ENCODE results near the gene PRCP. TPM values are rescaled to one million over a fixed set of nuclear protein-coding genes. Genes with fewer than 3 reads are reported as not detected.
"Not testable (repeated sequence)": the region's sequence is repeated elsewhere in the genome, so short reads cannot be mapped to it uniquely, and the experiment has no call there.

The PRCP gene
- total RNA-seq, 1 donor from 2014 or later: 71.0 TPM

DNA sequence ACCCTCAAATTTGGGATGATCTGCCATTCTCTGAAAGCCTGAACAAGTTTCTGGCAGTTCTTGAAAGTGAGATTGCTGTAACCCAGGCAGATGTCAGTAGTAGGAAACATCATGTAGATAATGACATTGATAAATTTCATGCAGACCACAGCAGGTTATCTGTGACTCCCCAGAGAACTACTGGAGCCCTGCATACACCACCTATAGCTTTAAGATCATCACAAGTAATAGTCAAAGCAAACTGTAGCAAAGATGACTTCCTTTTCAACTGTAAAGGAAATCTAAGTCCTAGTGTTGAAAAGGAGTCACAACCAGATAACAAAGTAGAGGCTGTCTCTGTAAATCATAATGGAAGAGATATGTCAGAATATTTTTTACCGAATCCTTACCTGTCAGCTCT is 32.3 kb upstream of the PRCP start:
- H3K36me3 ChIP-seq (ENCODE audit: control insufficient read depth in 3 of 3, insufficient read depth in 3 of 3, low read length in 3 of 3): no peaks in the 10 kb centered on the region
- no peaks in the 10 kb centered on the region for H3K4me1 ChIP-seq (ENCODE audit: control insufficient read depth in 3 of 3, insufficient read depth in 3 of 3, low read length in 3 of 3)
- H3K9ac ChIP-seq (ENCODE audit: low read depth in 1 of 3, low read length in 3 of 3): no peak overlapping the region
- H3K27me3 ChIP-seq (ENCODE audit: control insufficient read depth in 3 of 3, insufficient read depth in 3 of 3, low read length in 3 of 3): no peaks in the 10 kb centered on the region
- H3K4me3 ChIP-seq (ENCODE audit: low read length in 3 of 3): no peak overlapping the region
- H3K27ac ChIP-seq (ENCODE audit: low read depth, low read length): no peak overlapping the region
- H3K9me3 ChIP-seq (ENCODE audit: control insufficient read depth in 3 of 3, low read length in 3 of 3): no peaks in the 10 kb centered on the region

DNA sequence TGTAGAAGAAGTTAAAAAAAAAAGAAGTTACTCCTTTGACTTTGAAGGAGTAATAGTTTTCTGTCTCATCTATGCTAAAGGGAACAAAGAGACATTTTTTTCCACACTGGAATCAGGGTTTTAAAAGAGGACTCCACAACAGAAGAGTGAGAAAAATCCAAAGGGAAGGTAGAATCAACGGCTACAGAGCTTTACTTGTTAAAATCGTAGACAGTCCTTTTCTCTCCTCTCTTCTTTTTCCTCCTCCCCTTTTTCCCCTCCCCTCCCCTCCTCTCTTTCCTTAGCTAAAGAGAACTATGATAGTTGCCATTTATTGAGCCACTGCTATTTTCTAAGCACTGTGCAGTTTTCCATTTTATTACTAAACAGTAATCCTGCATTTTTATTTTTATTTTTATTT is 30.5 kb upstream of the PRCP start:
- no peaks in the 10 kb centered on the region for H3K4me1 ChIP-seq (ENCODE audit: control insufficient read depth in 3 of 3, insufficient read depth in 3 of 3, low read length in 3 of 3)
- no peaks in the 10 kb centered on the region for H3K9me3 ChIP-seq (ENCODE audit: control insufficient read depth in 3 of 3, low read length in 3 of 3)
- no peaks in the 10 kb centered on the region for H3K27me3 ChIP-seq (ENCODE audit: control insufficient read depth in 3 of 3, insufficient read depth in 3 of 3, low read length in 3 of 3)
- no peak overlapping the region for H3K4me3 ChIP-seq (ENCODE audit: low read length in 3 of 3)
- H3K9ac ChIP-seq (ENCODE audit: low read depth in 1 of 3, low read length in 3 of 3): no peak overlapping the region
- H3K27ac ChIP-seq (ENCODE audit: low read depth, low read length): no peak overlapping the region
- H3K36me3 ChIP-seq (ENCODE audit: control insufficient read depth in 3 of 3, insufficient read depth in 3 of 3, low read length in 3 of 3): no peaks in the 10 kb centered on the region

GRCh38 chr11:82930229-82930628 is 30.0 kb upstream of the PRCP start:
- no peak overlapping the region for H3K9ac ChIP-seq (ENCODE audit: low read depth in 1 of 3, low read length in 3 of 3)
- no peaks in the 10 kb centered on the region for H3K9me3 ChIP-seq (ENCODE audit: control insufficient read depth in 3 of 3, low read length in 3 of 3)
- no peak overlapping the region for H3K4me3 ChIP-seq (ENCODE audit: low read length in 3 of 3)
- no peaks in the 10 kb centered on the region for H3K4me1 ChIP-seq (ENCODE audit: control insufficient read depth in 3 of 3, insufficient read depth in 3 of 3, low read length in 3 of 3)
- no peaks in the 10 kb centered on the region for H3K27me3 ChIP-seq (ENCODE audit: control insufficient read depth in 3 of 3, insufficient read depth in 3 of 3, low read length in 3 of 3)
- no peaks in the 10 kb centered on the region for H3K36me3 ChIP-seq (ENCODE audit: control insufficient read depth in 3 of 3, insufficient read depth in 3 of 3, low read length in 3 of 3)
- H3K27ac ChIP-seq (ENCODE audit: low read depth, low read length): no peak overlapping the region

DNA sequence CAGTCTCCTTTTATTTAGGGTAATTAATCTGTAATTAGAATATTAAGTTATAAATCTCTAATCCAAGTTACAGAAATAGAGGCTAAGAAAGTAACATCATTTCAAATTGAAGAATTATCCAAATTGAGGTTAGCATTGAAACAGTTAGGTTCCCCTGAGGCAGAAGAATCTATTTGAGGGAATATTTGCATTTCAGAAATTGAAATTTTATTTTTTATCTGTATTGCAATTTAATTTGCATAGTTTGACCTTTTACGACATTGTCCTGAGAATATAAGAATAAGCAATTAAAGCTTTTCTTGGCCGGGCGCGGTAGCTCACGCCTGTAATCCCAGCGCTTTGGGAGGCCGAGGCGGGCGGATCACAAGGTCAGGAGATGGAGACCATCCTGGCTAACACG is 28.9 kb upstream of the PRCP start:
- H3K27ac ChIP-seq (ENCODE audit: low read depth, low read length): no peak overlapping the region
- H3K9me3 ChIP-seq (ENCODE audit: control insufficient read depth in 3 of 3, low read length in 3 of 3): no peaks in the 10 kb centered on the region
- H3K9ac ChIP-seq (ENCODE audit: low read depth in 1 of 3, low read length in 3 of 3): no peak overlapping the region
- no peaks in the 10 kb centered on the region for H3K27me3 ChIP-seq (ENCODE audit: control insufficient read depth in 3 of 3, insufficient read depth in 3 of 3, low read length in 3 of 3)
- H3K4me1 ChIP-seq (ENCODE audit: control insufficient read depth in 3 of 3, insufficient read depth in 3 of 3, low read length in 3 of 3): no peaks in the 10 kb centered on the region
- no peaks in the 10 kb centered on the region for H3K36me3 ChIP-seq (ENCODE audit: control insufficient read depth in 3 of 3, insufficient read depth in 3 of 3, low read length in 3 of 3)
- no peak overlapping the region for H3K4me3 ChIP-seq (ENCODE audit: low read length in 3 of 3)

- Histone ChIP-seq H3K36me3 (ENCODE audit: control insufficient read depth in 3 of 3, insufficient read depth in 3 of 3, low read length in 3 of 3) (no peaks in the 10 kb centered on the region), H3K9ac (ENCODE audit: low read depth in 1 of 3, low read length in 3 of 3) (no peak overlapping the region), H3K4me1 (ENCODE audit: control insufficient read depth in 3 of 3, insufficient read depth in 3 of 3, low read length in 3 of 3) (no peaks in the 10 kb centered on the region), H3K27ac (ENCODE audit: low read depth, low read length) (no peak overlapping the region), H3K9me3 (ENCODE audit: control insufficient read depth in 3 of 3, low read length in 3 of 3) (no peaks in the 10 kb centered on the region), H3K27me3 (ENCODE audit: control insufficient read depth in 3 of 3, insufficient read depth in 3 of 3, low read length in 3 of 3) (no peaks in the 10 kb centered on the region), H3K4me3 (ENCODE audit: low read length in 3 of 3) (no peak overlapping the region)
Observed at GRCh38 chr11:82927264-82927880, 27.1 kb upstream of the PRCP start.

GRCh38 chr11:82924522-82925224 is 24.4 kb upstream of the PRCP start:
- no peaks in the 10 kb centered on the region for H3K9me3 ChIP-seq (ENCODE audit: control insufficient read depth in 3 of 3, low read length in 3 of 3)
- no peaks in the 10 kb centered on the region for H3K4me1 ChIP-seq (ENCODE audit: control insufficient read depth in 3 of 3, insufficient read depth in 3 of 3, low read length in 3 of 3)
- no peak overlapping the region for H3K9ac ChIP-seq (ENCODE audit: low read depth in 1 of 3, low read length in 3 of 3)
- no peaks in the 10 kb centered on the region for H3K27me3 ChIP-seq (ENCODE audit: control insufficient read depth in 3 of 3, insufficient read depth in 3 of 3, low read length in 3 of 3)
- no peak overlapping the region for H3K27ac ChIP-seq (ENCODE audit: low read depth, low read length)
- no peak overlapping the region for H3K4me3 ChIP-seq (ENCODE audit: low read length in 3 of 3)
- H3K36me3 ChIP-seq (ENCODE audit: control insufficient read depth in 3 of 3, insufficient read depth in 3 of 3, low read length in 3 of 3): no peaks in the 10 kb centered on the region

- H3K36me3 ChIP-seq (ENCODE audit: control insufficient read depth in 3 of 3, insufficient read depth in 3 of 3, low read length in 3 of 3); H3K27me3 ChIP-seq (ENCODE audit: control insufficient read depth in 3 of 3, insufficient read depth in 3 of 3, low read length in 3 of 3); H3K9ac ChIP-seq (ENCODE audit: low read depth in 1 of 3, low read length in 3 of 3); H3K4me3 ChIP-seq (ENCODE audit: low read length in 3 of 3); H3K4me1 ChIP-seq (ENCODE audit: control insufficient read depth in 3 of 3, insufficient read depth in 3 of 3, low read length in 3 of 3); H3K27ac ChIP-seq (ENCODE audit: low read depth, low read length); H3K9me3 ChIP-seq (ENCODE audit: control insufficient read depth in 3 of 3, low read length in 3 of 3): not testable (repeated sequence)
Observed at GRCh38 chr11:82922396-82923173, 22.4 kb upstream of the PRCP start.

DNA sequence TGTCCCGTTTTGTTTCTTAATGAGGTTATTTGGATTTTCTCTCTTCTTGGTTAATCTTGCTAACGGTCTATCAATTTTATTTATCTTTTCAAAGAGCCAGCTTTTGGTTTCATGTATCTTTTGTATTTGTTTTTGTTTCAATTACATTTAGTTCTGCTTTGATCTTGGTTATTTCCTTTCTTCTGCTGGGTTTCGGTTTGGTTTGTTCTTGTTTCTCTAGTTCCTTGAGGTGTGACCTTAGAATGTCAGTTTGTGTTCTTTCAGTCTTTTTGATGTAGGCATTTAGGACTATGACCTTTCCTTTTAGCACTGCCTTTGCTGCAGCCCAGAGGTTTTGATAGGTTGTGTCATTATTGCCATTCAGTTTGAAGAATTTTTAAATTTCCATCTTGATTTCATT is 20.0 kb upstream of the PRCP start:
- not testable (repeated sequence) for H3K9ac ChIP-seq (ENCODE audit: low read depth in 1 of 3, low read length in 3 of 3); H3K36me3 ChIP-seq (ENCODE audit: control insufficient read depth in 3 of 3, insufficient read depth in 3 of 3, low read length in 3 of 3); H3K4me1 ChIP-seq (ENCODE audit: control insufficient read depth in 3 of 3, insufficient read depth in 3 of 3, low read length in 3 of 3); H3K27ac ChIP-seq (ENCODE audit: low read depth, low read length); H3K27me3 ChIP-seq (ENCODE audit: control insufficient read depth in 3 of 3, insufficient read depth in 3 of 3, low read length in 3 of 3); H3K9me3 ChIP-seq (ENCODE audit: control insufficient read depth in 3 of 3, low read length in 3 of 3); H3K4me3 ChIP-seq (ENCODE audit: low read length in 3 of 3)

DNA sequence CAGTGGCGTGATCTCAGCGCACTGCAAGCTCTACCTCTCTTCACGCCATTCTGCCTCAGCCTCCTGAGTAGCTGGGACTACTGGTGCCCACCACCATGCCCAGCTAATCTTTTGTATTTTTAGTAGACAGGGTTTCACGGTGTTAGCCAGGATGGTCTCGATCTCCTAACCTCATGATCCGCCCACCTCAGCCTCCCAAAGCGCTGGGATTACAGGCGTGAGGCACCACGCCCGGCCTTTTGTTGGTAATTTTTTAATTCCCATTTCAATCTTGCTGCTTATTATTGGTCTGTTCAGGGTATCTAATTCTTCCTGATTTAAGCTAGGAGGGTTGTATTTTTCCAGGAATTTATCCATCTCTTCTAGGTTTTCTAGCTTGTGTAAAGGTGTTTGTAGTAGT is 19.6 kb upstream of the PRCP start:
- not testable (repeated sequence) for H3K4me1 ChIP-seq (ENCODE audit: control insufficient read depth in 3 of 3, insufficient read depth in 3 of 3, low read length in 3 of 3); H3K27ac ChIP-seq (ENCODE audit: low read depth, low read length); H3K9me3 ChIP-seq (ENCODE audit: control insufficient read depth in 3 of 3, low read length in 3 of 3); H3K9ac ChIP-seq (ENCODE audit: low read depth in 1 of 3, low read length in 3 of 3); H3K27me3 ChIP-seq (ENCODE audit: control insufficient read depth in 3 of 3, insufficient read depth in 3 of 3, low read length in 3 of 3); H3K4me3 ChIP-seq (ENCODE audit: low read length in 3 of 3); H3K36me3 ChIP-seq (ENCODE audit: control insufficient read depth in 3 of 3, insufficient read depth in 3 of 3, low read length in 3 of 3)

DNA sequence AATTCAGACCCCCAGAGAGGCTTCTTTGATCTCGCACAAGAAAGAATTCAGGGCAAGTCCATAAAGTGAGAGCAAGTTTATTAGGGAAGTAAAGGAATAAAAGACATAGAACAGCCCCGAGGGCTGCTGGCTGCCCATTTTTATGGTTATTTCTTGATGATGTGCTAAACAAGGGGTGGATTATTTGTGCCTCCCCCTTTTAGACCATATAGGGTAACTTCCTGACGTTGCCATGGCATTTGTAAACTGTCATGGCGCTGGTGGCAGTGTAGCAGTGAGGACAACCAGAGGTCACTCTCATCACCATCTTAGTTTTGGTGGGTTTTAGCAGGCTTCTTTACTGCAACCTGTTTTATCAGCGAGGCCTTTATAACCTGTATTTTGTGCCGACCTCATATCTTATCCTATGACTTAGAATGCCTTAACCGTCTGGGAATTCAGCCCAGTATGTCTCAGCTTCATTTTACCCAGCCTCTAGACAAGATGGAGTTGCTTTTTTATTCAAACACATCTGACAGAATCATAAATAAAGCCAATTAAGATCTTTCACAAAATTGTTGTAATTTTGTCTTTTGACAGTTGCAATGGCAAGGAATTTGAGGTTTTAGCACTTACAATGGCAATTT is 8.9 kb upstream of the PRCP start:
- Histone ChIP-seq H3K36me3 (ENCODE audit: control insufficient read depth in 3 of 3, insufficient read depth in 3 of 3, low read length in 3 of 3) (no peaks in the 10 kb centered on the region), H3K4me1 (ENCODE audit: control insufficient read depth in 3 of 3, insufficient read depth in 3 of 3, low read length in 3 of 3) (no peaks in the 10 kb centered on the region), H3K27me3 (ENCODE audit: control insufficient read depth in 3 of 3, insufficient read depth in 3 of 3, low read length in 3 of 3) (no peaks in the 10 kb centered on the region), H3K9ac (ENCODE audit: low read depth in 1 of 3, low read length in 3 of 3) (no peak overlapping the region), H3K9me3 (ENCODE audit: control insufficient read depth in 3 of 3, low read length in 3 of 3) (no peaks in the 10 kb centered on the region), H3K4me3 (ENCODE audit: low read length in 3 of 3) (no peak overlapping the region), H3K27ac (ENCODE audit: low read depth, low read length) (no peak overlapping the region)

Measured in skeletal muscle tissue (tissue), 4 donors.